Measurements from ENCODE around the gene VPS50.

DNA sequence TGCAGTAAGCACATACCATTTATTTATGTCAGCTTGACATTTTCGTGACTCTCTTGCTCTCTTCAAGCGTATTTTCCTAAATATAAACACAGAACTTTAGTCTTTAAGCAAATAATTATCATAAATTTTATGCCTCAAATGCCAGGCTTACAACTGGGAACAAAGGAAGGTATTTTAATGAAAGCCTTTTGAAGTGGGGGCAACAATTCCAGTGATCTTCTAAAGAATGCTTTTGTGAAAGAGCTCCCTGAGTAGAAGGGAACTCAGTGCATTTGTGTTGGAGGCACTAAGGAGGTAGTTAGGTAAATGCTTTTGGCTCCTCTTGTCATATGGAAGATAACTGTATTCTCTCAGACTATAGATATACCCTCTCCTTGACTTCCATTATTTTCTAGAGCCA, 104.9 kb downstream of the VPS50 start:
- no peak for TF ChIP-seq POLR2AphosphoS5 (IDR thresholded peaks at IDR 0.05; ENCODE audit: low read depth)
- TF ChIP-seq, protein P1, sequence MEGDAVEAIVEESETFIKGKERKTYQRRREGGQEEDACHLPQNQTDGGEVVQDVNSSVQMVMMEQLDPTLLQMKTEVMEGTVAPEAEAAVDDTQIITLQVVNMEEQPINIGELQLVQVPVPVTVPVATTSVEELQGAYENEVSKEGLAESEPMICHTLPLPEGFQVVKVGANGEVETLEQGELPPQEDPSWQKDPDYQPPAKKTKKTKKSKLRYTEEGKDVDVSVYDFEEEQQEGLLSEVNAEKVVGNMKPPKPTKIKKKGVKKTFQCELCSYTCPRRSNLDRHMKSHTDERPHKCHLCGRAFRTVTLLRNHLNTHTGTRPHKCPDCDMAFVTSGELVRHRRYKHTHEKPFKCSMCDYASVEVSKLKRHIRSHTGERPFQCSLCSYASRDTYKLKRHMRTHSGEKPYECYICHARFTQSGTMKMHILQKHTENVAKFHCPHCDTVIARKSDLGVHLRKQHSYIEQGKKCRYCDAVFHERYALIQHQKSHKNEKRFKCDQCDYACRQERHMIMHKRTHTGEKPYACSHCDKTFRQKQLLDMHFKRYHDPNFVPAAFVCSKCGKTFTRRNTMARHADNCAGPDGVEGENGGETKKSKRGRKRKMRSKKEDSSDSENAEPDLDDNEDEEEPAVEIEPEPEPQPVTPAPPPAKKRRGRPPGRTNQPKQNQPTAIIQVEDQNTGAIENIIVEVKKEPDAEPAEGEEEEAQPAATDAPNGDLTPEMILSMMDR (IDR thresholded peaks at IDR 0.05; ENCODE audit: insufficient read depth, low read length), result no peak
- TF ChIP-seq GABPA (IDR thresholded peaks at IDR 0.05; ENCODE audit: low read depth), result no peak
